ENCODE measurements around the gene TMEM256. TPM values are rescaled to one million over a fixed set of nuclear protein-coding genes. Genes with fewer than 3 reads are reported as not detected.

Gene TMEM256
- total and polyA plus RNA-seq, 2 donors (not counting 3 experiments of a cell fraction or from before 2014, with no cell fraction given) = 67.4 to 148 TPM

DNA sequence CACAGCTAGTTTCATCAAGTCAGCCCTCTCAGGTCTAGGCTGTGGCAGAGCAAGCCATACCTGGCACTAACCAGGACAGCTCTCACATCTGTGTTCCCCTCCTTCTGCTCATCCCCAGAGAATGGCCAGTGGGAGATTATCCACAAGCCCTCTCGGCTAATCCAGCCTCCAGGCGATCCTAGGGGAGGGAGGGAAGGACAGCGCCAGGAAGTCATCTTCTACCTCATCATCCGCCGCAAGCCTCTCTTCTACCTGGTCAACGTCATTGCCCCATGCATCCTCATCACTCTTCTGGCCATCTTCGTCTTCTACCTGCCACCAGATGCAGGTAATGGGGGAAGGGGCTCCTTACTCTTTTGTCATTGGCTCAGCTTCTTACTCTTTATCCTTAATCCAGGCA lies 44.6 kb upstream of the TMEM256 start:
- H3K27ac ChIP-seq (ENCODE audit: insufficient read depth, low read depth, low read length) = no peak overlapping the region
- DNase-seq (ENCODE audit: low read depth, low spot score) (no peak), FAIRE-seq (no peak)
- intact Hi-C loops (cut with micrococcal nuclease) (no loop called here), dilution Hi-C loops (cut with MboI; ENCODE audit: extremely low pct_ligation_motif_present, low sequenced_read_pairs) (no loop called here)
- POLR2A ChIA-PET = no interaction called here
- no TSS peak for BruUV-seq (replicated peaks)
- no peak overlapping the region for H3K4me2 ChIP-seq (ENCODE audit: insufficient read depth, low read length)
- CTCF ChIA-PET = interaction anchor here (1.2 to 1.7 kb wide), 3 partner anchors 8 to 12 kb away, joined by 3 to 4 read pairs (median 3); partner anchors contain the start of gene FGF11
- H3K9me3 ChIP-seq (replicated peaks; ENCODE audit: control insufficient read depth, insufficient read depth, low read length) = no peaks in the 10 kb centered on the region
- no peaks in the 10 kb centered on the region for H4K20me1 ChIP-seq (replicated peaks; ENCODE audit: control insufficient read depth, extremely low read depth, insufficient read depth, low read length)
- no peaks in the 10 kb centered on the region for H3K79me2 ChIP-seq (ENCODE audit: control insufficient read depth, insufficient read depth, low read length)
- no peaks in the 10 kb centered on the region for H3K9me1 ChIP-seq (replicated peaks; ENCODE audit: control insufficient read depth, extremely low read depth, insufficient read depth, low read length)
- H3K9ac ChIP-seq (replicated peaks; ENCODE audit: extremely low read depth, insufficient read depth, low read length) = no peak overlapping the region
- no peak overlapping the region for H2AFZ ChIP-seq (ENCODE audit: low read depth, low read length)
- H3K4me3 ChIP-seq (replicated peaks in 1 of 3; ENCODE audit: insufficient read depth in 1 of 3, low read depth in 1 of 3, low read length in 3 of 3) = no peak overlapping the region
- H3K27me3 ChIP-seq (ENCODE audit: control insufficient read depth in 2 of 2, insufficient read depth in 2 of 2, low read length in 2 of 2) = peaks cover 19% of the 10 kb centered on the region in 2 experiments
- no peaks in the 10 kb centered on the region for H3K36me3 ChIP-seq (ENCODE audit: control insufficient read depth in 2 of 2, extremely low read depth in 1 of 2, insufficient read depth in 2 of 2, low read length in 2 of 2)
- peaks cover 11% of the 10 kb centered on the region for H3K4me1 ChIP-seq (ENCODE audit: control insufficient read depth, extremely low read depth, insufficient read depth, low read length)
- TF ChIP-seq, protein P1, sequence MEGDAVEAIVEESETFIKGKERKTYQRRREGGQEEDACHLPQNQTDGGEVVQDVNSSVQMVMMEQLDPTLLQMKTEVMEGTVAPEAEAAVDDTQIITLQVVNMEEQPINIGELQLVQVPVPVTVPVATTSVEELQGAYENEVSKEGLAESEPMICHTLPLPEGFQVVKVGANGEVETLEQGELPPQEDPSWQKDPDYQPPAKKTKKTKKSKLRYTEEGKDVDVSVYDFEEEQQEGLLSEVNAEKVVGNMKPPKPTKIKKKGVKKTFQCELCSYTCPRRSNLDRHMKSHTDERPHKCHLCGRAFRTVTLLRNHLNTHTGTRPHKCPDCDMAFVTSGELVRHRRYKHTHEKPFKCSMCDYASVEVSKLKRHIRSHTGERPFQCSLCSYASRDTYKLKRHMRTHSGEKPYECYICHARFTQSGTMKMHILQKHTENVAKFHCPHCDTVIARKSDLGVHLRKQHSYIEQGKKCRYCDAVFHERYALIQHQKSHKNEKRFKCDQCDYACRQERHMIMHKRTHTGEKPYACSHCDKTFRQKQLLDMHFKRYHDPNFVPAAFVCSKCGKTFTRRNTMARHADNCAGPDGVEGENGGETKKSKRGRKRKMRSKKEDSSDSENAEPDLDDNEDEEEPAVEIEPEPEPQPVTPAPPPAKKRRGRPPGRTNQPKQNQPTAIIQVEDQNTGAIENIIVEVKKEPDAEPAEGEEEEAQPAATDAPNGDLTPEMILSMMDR (IDR thresholded peaks at IDR 0.05; ENCODE audit: extremely low read depth in 1 of 2, insufficient read depth in 1 of 2, low read depth in 1 of 2, low read length in 2 of 2) = no peak
- TF ChIP-seq GATA2 (IDR thresholded peaks at IDR 0.05; ENCODE audit: insufficient read depth, insufficient read length, low read depth, low read length) = no peak
- TF ChIP-seq POLR2A (IDR thresholded peaks at IDR 0.05; ENCODE audit: low read depth, low read length) = no peak
- no peak for TF ChIP-seq MYC (IDR thresholded peaks at IDR 0.05; ENCODE audit: low read depth, low read length)
- TF ChIP-seq FOS (IDR thresholded peaks at IDR 0.05; ENCODE audit: borderline replicate concordance, insufficient read depth, low read length) = no peak
- TF ChIP-seq POLR2AphosphoS5 (IDR thresholded peaks at IDR 0.05; ENCODE audit: insufficient read depth, low read depth, low read length) = no peak
- no peak for TF ChIP-seq EZH2 (IDR thresholded peaks at IDR 0.05; ENCODE audit: borderline replicate concordance, low read depth, low read length, severe bottlenecking)
- TF ChIP-seq JUN (IDR thresholded peaks at IDR 0.05; ENCODE audit: borderline replicate concordance, insufficient read depth, insufficient read length, low read depth) = no peak
- TF ChIP-seq MAX (IDR thresholded peaks at IDR 0.05; ENCODE audit: insufficient read depth, insufficient read length) = no peak

Data from endothelial cell of umbilical vein (primary cell).